Activated T-helper 1 cell treated with Interleukin-2 at 50 U/mL for 16 hours (primary cell): ENCODE results near the gene MYH15.
"Not testable (repeated sequence)": the region's sequence is repeated elsewhere in the genome, so short reads cannot be mapped to it uniquely, and the experiment has no call there.

Experiments
- DNase-seq: peaks from one replicate; pipeline ENCODE4 v3.0.0-alpha.2; 2020; ENCODE audit warnings: low read depth

Gene MYH15

DNA sequence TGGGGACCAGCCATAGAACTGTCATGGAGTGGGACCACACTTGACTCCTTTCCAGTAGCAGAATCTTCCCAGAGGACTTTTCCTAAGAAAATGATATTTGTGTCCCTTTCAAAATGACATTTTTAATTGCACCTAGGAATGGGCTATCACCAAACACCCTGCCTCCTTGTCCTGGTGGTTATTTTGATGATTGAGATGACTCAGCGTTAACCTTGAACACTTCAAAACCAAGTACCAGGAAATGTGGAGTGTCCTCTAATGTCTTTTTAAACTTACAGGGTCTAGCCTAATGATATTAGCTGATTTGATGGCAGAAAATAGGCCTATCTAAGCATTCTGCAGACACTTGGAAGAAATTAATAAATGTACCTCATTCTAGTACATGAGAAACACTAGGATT, 123.3 kb downstream of the MYH15 start:
- DNase-seq, result no peak

DNA sequence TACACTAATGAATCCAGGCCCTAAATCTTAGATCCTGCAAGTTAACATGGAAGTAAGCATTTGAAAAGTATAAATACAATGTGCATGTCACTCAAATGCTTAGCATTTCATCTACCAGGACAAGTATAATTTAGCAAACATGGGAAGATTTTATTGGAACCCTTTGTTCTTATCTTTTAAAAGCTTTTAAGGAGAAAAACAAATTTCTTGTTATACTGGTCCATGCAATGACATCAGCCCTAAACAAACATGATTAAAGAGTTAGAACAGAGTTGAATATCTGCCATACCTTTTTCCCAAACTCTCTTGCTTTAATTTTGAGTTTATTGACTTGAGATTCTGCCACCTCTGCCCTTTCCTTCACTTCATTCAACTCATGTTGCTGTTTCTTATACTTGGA, 127.1 kb downstream of the MYH15 start:
- DNase-seq, result no peak

DNA sequence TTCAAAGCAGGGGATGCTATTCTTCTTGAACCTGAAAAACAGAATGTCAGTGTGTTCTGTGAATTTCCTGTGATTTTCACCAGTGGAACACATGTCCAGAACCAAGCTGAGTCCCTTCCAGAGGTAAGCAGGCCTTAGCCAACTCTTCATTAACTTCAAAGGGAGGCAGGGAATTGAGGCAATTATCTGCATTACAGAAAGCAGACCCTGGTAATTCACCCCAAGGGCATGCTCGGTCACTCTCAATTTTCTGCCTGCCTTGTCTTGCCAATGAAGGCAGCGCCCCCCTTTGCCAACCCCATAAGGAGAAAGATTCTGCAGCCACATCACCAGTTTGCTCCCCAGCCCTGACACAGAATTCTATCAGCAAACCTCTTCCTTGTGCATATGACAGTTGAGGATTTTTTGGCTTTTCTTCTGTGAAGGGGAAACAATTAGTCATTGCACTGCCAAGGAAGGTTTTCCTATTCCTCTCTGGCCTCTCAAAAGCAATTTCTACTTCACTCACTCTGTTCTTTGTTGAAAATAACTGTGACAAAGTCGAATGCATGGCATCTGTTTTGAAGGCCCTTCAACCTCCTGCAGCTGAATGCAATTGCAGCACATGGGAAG, 128.8 kb downstream of the MYH15 start:
- DNase-seq, result no peak

DNA sequence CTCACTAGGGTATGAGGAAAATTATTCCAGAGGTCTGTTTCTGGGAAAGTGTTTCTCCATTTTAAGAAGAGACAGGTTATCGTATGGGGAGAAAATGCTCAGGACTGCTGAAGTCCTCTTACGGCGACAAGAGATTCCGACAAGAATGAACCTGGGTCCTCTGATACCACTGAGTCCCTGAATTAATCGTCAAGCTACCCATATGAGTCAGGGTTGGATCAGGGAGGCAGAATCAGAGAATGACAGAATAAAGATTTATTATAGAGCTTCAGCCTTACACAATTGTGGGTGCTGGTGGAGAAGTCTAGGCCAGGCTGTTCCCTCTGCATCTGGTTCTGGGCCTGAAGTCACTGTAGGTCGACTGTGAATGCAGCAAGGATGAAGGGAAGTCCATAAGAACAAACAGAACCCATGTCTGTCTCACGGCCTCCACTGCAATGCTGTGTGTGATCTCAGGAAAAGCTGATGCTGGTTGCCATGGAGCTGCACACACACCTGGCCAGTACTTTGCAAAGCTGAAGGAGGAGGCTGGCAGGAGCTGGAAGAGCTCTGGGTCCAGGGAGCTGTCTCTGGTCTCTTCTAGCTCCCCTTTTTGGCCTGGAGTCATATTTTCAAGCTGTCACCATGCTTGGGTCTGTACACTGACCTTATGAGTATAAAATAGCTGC, 130.1 kb downstream of the MYH15 start:
- DNase-seq, result no peak

DNA sequence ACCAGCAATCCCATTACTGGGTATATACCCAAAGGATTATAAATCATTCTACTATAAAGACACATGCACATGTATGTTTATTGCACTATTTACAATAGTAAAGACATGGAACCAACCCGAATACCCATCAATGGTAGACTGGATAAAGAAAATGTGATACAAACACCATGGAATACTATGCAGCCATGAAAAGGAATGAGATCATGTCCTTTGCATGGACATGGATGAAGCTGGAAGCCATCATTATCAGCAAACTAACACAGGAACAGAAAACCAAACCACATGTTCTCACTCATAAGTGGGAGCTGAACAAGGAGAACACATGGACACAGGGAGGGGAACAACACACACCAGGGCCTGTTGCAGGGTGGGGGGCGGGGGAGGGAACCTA, 131.4 kb downstream of the MYH15 start:
- not testable (repeated sequence) for DNase-seq

DNA sequence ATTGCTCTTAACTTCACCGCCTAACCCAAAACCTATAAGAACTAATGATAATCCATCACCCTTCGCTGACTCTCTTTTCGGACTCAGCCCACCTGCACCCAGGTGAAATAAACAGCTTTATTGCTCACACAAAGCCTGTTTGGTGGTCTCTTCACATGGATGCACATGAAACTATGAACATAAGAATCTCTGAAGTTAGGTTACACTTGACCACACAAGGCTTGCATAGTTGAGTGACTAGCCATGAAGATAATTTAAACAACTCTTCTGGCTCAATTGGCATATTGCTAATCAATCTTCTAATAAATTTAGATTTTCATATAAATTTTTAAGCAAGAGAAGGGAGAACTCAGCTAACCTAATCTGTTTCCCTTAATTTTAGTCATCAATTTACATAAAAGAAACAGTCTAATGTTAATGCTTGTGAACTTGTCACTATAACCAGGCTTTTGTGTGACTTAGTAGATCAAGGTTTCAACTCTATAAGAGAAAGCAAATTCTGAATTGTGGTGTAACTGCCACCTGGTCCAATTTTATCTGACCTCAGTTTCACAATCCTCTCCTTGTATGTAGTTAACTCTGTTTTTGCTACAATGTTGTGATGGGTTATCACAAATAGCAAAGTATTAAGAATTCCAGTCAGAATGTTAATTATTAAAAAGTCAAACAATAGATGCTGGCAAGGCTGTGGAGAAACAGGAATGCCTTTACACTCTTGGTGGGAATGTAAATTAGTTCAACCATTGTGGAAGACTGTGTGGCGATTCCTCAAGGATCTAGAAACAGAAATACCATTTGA, 132.0 kb downstream of the MYH15 start:
- DNase-seq, result no peak

DNA sequence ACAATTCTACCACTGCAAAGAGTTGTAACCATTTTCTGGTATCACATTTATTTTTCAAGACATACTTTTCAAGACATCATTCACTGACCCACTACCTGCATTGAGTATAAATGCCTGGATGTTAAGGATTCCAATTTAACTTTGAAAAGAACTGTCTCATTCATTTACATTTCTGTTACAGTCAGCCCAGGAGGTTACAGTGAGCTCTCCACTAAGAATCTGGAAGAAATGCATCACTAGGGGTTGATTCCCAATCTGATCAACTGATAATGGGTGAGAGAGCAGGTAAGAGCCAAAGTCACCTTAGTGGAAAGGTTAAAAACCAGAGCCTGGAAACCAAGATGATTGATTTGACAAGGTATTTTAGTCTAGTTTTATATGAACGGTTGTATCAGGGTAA, 133.0 kb downstream of the MYH15 start:
- DNase-seq, result no peak

DNA sequence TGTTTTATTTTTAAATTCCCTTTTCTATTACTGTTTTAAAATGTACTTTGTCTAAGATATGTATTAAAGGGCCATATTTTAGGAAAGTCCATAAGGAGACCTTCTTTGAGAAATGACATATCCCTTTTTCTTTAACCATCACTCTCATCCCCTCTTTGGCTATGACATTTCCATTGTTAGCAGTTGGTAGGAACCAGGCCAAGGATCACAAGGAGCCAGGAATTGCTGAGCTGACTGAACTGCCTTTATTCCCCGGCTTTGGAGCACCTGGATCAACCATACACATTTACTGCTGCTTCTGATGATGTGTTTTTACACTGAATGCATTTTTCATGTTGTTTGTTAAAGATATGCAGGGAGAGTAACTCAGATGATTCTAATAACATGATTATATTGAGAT, 134.4 kb downstream of the MYH15 start:
- no peak for DNase-seq

DNA sequence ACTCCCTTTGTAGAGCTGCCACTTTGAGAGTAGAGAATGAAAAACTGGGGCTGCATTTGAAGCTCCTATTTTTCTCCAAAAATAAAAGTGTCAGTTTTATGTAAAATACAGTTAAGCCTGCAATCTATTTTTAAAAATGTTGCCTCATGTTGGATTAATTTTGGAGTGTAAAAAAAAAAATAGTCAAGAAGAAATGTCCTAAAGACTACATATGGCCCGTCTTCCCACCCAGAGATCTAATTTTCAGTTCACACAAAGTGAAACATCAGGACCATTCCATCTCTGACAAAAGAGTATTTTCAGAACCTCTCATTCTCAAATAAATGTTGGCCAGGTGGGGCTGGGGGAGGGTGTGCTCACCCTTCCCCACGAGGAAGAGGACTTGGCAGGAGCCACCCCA, 151.4 kb downstream of the MYH15 start:
- no peak for DNase-seq

DNA sequence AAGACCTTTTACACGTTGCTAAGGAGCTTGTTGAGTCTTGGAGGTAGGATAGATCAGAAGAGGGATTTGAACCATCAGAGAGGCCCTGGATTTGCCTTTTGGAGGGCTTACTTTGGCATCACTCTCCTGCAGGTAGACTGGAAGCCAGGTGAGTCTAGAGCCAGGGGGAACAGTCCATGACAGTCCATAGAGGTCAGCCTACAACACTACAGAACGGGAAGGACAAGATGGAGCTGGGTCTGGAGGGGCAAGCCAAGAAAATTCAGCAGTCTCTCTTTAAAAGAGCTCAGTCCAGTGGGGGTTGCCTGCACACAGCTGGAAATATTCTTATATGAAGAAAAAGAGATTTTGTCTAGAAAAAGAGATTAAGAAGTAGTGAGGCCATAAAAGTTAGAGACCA, 153.4 kb downstream of the MYH15 start:
- no peak for DNase-seq

DNA sequence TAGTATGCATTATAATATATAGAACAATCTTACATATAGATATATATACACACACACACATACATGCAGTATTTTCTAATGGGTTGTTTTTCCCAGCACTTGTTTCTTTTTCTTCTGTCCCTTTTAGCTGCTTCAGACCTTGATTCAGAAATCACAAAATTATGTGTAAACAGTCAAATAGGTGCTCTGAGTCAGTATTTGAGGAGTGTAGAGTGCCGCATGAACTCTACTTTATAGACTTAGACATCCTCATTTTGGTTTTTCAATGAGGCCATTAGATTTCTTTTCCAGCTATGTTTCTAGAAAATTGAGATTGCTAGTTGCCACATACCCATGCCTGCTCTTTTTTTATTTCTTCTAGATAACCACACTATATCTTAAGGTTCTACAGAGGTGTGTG, 155.8 kb downstream of the MYH15 start:
- no peak for DNase-seq

DNA sequence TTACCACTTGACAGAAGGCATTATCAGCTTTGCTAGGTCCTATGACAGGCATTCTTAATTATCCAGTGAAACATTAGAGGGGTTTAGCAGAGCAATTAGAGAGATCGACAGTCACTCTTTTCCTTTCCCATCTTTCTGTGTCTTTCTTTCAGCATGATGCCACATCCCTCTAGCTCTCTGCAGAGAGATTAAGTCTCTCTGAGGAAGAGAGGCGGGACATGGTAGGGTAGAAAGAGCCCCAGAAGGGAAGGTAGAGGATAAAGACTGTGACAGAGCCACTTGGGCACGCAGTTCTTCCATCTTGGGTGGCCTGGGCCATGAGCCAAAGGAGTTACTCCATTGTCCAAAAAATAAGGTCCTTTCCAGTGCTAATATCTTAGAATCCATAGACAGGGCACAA, 158.2 kb downstream of the MYH15 start:
- no peak for DNase-seq

DNA sequence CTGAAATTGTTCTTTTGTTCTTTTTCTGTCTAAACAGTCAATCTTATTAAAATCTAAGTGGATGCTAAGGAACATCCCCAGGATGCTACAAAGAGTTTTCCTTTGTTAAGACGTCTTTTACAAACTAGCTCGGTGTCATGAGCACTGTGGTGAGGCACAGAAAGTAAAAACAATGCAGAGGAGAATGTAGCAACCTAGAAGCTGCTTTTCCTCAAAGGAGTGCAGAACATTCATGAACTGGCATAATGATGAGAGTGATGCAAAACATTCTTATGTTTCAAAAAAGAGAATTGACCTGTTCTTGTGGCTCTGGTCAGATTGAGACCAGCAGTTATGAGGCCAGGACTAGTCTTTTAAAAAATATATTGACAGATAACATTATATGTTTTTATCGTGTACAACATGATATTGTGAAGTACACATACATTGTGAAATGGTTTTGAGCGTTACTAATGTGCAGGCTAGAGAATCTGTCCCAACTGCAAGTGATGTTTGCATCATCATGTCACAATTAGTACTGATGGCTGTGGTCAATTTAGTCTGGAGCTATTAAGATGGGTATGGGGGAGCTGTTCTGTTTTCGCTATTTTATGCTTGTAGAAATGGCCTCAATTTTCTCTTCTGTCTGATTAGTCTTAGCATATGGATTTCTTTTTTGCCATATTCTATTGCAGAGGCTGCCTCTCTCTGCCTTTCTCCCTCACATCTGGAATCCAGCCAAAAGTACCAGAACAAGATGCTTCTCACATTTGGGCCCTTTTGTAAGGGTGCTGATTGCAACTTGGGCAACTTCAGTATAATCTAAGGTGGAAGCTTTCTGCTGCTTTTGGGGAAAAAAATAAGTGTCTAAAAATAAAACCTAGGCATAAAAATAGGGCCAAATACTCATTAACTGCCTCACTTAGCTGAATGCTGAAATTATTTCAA, 163.8 kb downstream of the MYH15 start:
- DNase-seq, result no peak

DNA sequence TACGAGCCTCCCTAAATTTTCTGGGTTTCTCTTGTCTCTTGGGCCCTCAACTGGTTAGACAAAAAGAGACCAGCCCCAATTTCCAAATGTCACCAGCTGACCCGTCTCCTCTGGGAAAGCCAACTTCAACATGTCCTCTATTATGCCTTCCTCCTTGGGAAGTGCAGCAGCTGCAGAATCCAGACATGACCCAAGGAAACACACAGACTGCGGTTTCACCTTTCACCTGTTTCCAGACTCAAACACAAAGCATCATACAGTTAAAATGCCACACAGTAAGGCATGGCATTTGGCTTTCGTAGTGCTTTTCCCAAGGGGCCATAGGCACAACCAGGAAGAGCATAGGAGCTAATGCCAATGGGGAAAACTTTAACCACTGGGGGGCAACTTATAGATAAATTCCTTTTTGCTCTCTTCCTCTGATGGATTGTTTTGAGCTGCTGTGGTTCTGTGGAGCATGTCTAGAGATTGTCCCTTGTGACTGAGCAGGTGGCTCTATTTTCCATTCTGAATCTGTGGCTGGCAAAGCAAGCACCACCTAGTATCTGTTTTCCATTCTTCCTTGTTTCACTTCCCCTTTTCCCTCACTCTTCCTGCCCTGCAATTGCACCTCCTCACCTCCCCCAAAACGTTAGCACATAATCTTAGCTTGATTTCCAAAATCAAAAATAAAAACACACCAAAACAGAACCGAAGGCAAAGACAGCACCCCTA, 164.7 kb downstream of the MYH15 start:
- DNase-seq, result no peak

DNA sequence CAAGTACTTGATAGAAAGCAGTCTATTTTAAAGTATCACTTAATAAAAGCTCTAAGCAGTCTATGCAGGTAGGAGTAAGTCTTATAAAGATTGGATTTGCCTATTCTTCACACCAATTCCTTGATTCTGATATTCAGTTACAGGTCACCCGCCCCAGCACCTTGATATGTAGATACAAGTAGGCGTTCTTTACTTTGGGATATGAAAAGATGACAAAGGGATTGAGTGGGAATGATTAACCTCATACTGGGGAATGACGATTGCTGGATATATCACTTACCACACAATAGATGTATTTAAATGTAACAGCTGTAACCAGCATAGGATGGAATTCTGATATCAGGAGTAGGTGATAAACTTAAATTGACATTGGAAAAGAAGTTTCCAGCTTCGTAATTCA, 166.9 kb downstream of the MYH15 start:
- no peak for DNase-seq

DNA sequence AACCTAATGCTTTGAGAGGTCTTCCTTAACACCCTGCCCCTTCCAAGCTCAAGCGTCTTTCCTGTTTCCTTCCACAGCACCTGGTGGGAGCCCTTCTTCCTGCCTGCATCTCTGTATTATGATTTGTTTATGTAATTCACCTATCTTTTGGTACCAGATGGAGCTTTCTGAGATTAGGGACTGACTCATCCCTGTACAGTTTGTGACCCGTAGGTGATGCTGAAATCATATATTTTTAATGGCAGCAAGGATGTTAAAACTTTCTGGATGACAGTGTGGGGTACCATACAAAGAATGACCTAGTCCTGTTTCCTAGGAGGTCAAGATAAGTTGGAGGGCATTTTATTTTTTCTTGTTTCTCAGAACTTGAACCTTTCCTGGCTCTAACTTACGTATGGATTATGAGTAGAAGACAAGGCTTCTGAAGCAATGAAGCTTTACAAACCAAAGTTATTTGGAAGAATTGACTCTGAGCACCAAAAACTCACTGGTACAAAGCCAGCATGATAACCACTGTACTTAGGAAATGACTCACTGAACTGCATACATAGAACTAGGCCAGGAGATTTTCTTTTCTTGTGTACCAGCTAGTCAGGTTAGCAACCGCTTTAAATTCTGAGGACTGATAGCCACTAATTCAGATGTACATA, 167.4 kb downstream of the MYH15 start:
- DNase-seq, result no peak

DNA sequence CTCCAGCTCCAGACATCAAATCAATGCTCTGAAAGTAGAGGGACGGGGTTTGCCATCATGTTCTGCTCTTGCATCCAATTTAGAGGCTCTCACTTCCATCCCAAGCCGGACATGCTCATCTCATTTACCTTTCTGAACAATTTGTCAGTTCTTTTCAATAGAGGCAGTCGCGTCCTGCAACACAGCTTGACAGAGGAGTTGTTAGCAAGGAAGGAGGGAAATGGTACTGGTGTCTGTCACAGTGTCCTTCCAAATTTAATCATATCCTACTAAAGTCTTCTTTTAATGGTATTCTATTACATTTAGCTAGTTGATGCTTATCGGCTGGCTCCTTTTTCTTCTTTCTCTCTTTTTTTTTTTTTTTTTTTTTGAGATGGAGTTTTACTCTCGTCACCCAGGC, 168.5 kb downstream of the MYH15 start:
- no peak for DNase-seq

DNA sequence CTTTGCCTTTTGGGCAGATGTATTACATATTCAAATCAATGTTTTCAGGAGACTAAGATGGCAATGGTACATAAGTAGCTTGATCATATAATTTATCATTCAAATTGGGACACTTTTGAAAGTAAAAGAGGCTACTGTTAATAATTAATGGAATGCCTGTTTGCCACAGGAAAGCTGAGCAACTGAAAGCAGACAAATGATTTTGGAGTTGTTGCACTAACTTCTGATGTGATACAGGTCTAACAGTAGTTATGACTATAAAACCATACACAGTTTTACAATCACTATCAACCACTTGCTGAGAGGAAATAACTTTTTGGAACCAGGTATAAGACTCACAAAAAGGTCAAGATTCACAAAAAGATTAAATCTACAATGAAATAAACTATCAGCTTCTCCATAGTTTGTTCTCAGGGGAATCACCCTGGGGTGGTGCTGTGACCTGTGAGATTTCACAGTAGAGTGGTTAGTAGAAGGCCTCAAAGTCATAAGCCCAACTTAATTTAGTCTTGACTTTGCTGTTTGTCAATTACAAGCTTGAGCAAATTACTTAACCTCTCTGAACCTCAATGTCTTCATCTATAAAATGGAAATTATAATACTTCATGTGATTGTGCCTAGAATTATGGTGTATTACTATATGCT, 171.4 kb downstream of the MYH15 start:
- DNase-seq, result no peak

DNA sequence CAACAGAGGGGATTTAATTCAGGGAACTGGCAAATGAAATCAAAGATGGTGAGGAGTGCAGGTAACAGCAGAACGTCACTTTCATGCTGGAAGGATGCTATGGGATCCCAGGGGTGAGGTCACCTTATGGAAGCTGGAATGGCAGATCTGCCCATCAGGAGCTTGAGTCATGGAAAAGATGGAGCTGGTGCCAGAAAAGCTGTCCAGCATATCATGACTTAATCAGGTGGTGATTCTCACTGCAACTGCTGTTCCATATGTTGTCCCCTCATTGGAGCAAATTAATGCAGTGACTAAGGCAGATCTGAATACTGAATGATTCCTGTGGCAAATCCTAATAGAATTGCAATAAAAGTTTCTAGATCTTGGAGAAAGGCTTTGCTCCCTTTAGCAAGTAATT, 175.7 kb downstream of the MYH15 start:
- no peak for DNase-seq

DNA sequence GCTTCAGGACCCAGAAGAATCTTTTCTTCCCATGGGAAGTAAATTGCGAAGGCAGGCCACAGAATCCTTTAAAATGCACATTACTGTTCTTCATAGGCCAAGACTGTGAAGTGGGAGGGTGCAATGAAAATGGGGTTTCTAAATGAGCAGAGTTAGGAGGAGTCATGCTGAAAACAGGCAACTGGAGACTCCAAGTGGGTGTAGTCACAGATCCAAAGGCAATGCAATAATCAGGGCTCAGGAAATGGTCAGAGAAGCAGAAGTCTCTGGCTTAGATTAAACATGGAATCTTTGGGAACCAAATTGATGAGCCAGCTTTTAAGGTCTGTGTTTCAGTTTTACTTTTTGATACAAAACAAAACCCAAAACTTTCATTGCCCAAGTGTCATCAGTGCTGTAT, 176.4 kb downstream of the MYH15 start:
- DNase-seq, result no peak

DNA sequence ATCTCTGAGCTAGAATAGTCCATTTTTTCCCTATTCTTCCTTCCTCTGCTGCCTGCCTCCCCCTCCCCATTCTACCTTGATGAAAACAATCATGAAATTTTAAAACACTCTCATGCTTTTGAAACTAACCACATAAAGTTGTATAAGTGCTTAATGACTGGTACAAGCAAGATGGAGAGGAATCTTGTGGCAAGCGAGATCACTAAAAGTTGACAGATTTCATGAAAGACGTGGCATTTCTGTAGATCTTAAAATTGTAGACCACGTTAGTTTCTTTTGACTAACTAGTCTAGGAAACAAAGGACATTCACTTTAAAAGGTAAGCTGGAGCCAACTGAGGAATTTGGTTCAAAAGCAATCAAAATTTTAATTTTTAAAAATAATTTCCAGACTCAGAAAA, 178.6 kb downstream of the MYH15 start:
- no peak for DNase-seq
